Neural cell (in vitro differentiated cells): ENCODE results near the gene CWC27.

ENCODE experiments used
- CTCF ChIP-seq: fragments of 450-650 bp; IDR thresholded peaks from 2 replicates; pipeline ENCODE4 v1.5.1; 2014; ENCODE audit warnings: antibody characterized with exemption, mild to moderate bottlenecking, moderate library complexity; ENCODE audit not compliant: poor library complexity, severe bottlenecking
- EZH2 ChIP-seq: fragments of 200-600, 300-800 bp; shearing (Covaris generic), sonication (generic); IDR thresholded peaks from 2 replicates; pipeline ENCODE4 v1.6.1; 2014; ENCODE audit warnings: antibody characterized with exemption, low read length, borderline replicate concordance, mild to moderate bottlenecking; ENCODE audit not compliant: insufficient read depth, poor library complexity, severe bottlenecking
- POLR2AphosphoS5 ChIP-seq: IDR thresholded peaks from 2 replicates; pipeline ENCODE4 v1.6.1; 2012
- RAD21 ChIP-seq: fragments of 450-650 bp; conservative IDR thresholded peaks from 2 replicates; pipeline ENCODE4 v1.6.1; 2014; ENCODE audit warnings: antibody characterized with exemption, mild to moderate bottlenecking, moderate library complexity
- REST ChIP-seq: IDR thresholded peaks from 2 replicates; pipeline ENCODE4 v1.6.1; 2012; ENCODE audit warnings: borderline replicate concordance

GRCh38 chr5:65029178-65029577 lies 260.4 kb downstream of the CWC27 start:
- TF ChIP-seq EZH2 (no peak), CTCF (no peak), REST (no peak), POLR2AphosphoS5 (no peak), RAD21 (no peak)
